HG03442 (cell line): ENCODE results near the gene ABI1.

ENCODE experiments used
- ATAC-seq: cut with Tn5 transposase; IDR thresholded peaks from one replicate; pipeline ENCODE4 v1.9.1; 2021; ENCODE audit warnings: mild to moderate bottlenecking, moderate library complexity; ENCODE audit not compliant: unreplicated experiment

The ABI1 gene

GRCh38 chr10:26855186-26855585, 5.6 kb downstream of the ABI1 start:
- no peak for ATAC-seq

DNA sequence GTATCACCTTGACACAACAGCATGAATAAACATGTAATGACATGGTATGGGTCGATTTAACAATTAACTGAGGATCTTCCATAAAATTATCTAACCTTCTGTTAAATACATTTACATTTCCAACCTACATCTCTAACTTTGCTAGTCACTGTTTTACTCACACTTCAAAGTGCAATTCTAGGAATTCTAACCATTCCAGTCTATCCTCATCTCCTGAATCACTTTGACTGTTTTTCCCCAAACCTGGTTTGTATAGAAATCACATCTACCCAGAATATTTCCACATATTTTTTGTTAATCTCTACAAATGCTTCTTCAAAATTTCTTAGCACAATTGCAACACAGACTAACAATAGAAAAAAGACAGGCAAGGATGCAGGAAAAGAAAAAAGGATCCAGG, 6.2 kb downstream of the ABI1 start:
- ATAC-seq, result no peak

- ATAC-seq, result no peak
Measured at GRCh38 chr10:26844396-26844975, 16.3 kb downstream of the ABI1 start.

DNA sequence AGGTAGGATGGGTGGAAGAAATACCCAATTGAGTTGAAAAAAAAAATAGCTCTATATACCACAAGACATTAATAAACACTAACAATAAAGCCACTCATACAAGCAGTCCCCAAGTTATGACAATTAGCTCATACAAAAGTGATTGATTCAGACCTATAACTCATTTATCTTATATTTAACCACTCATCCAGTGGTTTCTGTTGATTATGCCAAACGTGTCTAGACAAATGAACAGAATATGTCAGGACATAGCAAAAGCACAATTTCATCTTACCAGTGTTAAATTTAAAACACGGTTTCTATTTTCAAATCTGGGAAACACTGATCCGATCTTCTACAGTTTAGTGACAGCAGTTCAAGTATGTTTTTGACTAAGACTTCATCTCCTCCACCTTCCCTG, 17.0 kb downstream of the ABI1 start:
- no peak for ATAC-seq

DNA sequence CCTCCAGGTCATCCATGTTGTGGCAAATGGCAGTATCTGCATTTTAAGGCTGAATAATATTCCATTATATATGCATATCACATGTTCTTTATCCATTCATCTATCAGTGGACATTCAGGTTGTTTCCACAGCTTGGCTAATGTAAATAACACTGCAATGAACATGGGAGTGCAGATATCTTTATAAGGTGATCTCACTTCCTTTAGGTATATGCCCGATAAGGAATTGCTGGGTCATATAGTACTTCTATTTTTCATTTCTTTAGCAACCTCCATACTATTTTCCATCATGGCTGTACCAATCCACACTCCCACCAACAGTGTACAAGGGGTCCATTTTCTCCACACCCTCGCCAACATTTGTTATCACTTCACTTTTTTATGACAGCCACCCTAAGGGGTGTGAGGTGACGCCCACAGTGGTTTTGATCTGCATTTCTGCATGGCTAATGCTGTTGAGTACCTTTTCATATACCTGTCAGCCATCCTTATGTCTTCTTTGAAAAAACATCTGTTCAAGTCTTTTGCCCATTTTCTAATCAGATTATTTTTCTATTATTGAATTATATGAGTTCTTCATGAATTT, 18.9 kb downstream of the ABI1 start:
- no peak for ATAC-seq

DNA sequence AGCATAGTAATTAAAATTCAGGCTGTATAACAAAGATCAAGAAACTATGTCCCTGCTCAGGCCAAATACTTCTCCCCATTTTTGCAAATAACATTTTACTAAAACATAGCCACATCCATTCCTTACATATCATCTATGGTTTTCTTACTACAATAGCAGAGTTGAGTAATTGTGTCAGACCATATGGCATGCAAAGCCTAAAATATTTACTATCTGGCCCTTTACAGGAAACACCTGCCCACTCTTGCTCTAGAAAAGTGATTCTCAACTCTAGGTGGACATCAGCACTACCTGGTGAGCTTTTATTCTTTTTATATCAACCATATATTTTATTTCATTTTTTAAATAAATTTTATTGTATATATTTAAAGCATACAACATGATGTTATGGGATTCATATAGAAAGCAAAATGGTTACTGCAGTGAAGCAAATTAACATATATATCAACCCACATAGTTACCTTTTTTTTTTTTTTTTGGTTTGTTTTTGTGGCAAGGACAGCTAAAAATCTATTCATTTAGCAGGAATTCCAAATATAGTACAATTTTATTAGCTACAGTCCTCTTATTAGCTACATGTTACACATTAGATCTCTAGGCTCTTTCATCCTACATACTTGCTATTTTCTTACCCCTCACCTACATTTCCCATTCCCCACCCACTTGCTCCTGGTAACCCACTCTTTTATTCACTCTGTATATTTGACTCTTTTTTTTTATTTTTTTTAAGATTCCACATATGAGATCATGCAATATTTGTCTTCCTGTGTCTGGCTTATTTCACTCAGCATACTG, 19.6 kb downstream of the ABI1 start:
- ATAC-seq, result peak; percentile 59

- no peak for ATAC-seq
Measured at GRCh38 chr10:26839966-26840627, 20.7 kb downstream of the ABI1 start.

DNA sequence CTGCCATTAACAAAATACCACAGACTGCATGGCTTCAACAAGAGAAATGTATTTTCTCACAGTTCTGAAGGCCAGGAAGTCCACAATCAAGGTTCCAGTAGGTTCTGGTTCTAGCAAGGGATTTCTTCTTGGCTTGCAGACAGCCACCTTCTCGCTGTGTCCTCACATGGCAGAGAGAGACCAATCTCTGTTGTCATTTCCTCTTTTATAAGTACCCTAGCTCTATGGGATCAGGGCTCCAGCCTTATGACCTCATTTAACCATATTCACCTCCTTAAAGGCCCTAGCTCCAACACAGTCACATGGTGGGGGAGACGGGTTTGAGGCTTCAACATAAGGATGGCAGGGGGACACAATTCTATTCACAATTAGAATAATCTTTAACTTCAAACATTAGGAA, 23.6 kb downstream of the ABI1 start:
- ATAC-seq, result no peak

DNA sequence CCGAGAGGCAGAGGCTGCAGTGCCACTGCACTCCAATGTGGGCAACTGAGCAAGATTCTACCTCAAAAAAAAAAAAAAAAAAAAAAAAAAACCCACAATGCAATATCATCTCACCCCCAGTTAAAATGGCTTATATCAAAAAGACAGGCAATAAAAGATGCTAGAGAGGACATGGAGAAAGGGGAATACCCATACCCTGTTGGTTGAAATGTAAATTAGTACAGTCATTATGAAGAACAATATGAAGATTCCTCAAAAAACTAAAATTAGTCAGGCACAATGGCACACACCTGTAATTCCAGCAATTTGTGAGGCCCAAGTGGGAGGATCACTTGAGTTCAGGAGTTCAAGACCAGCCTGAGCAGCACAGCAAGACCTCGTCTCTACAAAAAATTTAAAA, 25.7 kb downstream of the ABI1 start:
- ATAC-seq, result no peak

GRCh38 chr10:26832960-26833359, 27.8 kb downstream of the ABI1 start:
- no peak for ATAC-seq

DNA sequence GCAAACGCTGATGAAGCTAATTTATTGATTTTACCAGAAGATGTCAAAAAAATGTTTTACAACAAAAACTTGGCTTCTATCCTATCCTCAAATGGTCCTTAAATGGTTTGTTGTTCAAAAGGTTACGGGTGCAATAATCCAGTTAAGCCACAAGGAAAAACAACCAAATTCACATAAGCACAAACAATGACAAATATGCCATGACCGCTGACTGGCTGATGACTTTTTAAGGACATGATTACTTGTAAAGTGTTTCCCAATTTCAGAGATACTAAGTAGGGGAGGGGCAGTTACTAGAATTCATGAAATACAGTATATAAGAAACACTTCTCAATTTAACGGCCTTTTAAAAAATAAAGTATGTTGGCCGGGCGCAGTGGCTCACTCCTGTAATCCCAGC, 28.8 kb downstream of the ABI1 start:
- ATAC-seq, result no peak

GRCh38 chr10:26829810-26830515, 30.8 kb downstream of the ABI1 start:
- no peak for ATAC-seq

DNA sequence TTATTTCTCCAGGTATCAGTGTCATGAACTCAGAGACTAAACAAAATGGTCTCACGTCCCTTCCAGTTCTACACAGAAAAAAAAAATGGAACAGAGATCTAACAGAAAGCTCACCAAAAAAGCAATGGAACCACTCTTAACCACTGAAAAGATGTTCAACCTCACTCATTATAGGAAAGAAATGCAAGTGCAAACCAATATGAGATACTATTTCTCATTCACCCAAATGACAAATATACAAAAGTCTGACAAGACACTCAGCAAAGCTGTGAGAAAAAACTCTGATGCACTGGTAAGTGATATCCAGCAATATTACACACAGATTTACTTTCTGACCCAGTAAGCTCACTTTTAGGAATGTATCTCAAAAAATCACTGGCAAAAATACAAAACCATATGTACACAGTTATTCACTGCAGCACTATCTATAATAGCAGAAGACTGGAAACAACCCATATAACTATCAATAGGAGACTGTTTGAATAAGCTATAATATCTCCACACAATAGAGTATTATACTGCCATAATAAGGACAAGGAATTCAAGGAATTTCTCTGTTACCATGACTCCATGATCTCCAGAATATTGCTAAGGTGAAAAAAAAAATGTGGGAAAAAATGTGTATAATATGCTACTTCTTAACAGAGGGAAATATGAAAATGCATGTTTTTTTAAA, 36.6 kb downstream of the ABI1 start:
- ATAC-seq, result no peak

DNA sequence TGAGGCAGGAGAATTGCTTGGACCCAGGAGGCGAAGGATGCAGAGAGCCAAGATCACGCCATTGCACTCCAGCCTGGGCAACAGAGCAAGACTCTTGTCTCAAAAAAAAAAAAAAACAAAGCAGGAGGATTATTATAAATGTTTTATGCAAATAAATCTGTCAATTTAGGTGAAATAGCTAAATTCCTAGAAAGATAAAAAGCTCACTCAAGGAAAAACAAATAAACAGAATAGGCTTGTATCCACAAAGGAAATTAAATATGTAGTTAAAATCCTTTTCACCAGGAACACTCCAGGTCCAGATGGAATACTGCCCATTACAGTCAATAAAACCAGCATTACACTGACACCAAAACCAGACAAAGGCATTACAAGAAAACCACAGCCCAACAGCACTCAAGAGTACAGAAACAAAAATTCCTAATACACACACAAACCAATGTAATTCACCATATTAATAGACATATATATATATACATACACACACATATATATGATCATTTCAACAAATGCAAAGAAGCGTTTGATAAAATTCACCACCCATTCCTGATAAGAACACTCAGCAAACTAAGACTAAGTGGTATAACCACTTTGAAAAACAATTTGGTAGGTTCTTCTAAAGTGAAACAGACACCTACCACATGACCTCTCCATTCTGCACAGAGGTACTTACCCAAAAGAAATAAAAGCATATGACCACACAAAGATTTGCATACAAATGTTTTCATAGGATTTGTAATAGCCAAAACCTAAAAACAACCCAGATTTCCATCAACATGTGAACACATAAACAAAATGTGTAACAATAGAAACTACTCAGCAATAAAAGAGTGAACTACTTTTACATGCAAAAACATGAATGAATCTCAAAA, 38.8 kb downstream of the ABI1 start:
- no peak for ATAC-seq

DNA sequence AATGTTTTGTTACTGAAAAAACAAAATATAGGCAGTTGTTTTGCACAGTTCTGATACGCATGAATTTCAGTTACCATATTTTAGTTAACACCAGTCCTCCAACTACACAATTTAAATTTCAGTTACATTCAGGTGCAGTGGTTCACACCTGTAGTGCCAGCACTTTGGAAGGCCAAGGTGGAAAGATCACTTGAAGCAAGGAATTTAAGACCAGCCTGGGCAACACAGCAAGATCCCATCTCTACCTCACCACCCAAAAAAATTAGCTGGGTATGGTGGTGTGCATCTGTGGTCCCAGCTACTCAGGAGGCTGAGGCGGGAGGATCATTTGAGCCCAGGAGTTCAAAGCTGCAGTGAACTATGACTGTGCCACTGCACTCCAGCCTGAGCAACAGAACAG, 45.3 kb downstream of the ABI1 start:
- ATAC-seq, result no peak

DNA sequence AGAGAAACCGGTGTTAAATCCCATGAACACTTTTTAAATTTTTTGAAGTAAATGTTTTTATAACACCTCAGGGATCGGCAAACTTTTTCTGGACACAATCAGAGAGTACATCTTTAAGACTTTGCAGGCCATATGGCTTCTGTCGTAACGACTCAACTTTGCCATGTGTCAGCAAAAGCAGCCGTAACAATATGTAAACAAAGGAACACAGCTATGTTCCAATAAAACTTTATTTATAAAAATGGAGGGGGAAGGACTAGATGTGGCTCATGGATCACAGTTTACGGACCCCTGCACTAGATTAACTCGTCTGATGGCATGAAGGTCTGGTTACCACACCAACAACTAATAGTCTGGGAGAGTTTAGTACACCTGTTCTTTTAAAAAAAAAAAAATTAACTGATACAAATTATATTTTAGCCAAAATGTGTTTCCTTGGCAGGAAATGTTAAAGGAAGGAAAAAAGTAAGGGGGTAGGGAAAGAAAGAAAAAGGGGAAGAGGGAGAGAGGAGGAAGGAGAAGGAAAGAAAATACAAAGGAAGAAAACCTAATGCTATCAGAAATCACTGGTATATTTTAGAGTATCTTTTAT, 50.2 kb downstream of the ABI1 start:
- ATAC-seq, result no peak

DNA sequence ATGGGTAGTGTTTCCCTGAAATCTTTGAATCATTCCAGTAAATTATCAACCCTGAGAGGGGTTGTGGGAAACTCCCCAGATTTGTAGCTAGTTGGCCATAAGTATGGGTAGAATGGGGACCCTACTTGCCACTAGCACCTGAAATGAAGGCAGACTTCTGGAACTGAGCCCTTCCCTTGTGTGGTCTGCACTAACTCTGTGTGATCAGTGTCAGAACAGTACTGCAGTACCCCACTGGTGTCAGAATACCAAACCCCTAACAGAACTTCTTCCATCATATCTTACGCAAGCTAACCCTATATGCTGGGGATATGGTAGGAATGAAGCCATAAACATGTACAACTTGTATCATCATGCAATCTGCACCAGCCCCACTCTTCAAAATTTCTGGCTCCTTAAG, 50.8 kb downstream of the ABI1 start:
- no peak for ATAC-seq

DNA sequence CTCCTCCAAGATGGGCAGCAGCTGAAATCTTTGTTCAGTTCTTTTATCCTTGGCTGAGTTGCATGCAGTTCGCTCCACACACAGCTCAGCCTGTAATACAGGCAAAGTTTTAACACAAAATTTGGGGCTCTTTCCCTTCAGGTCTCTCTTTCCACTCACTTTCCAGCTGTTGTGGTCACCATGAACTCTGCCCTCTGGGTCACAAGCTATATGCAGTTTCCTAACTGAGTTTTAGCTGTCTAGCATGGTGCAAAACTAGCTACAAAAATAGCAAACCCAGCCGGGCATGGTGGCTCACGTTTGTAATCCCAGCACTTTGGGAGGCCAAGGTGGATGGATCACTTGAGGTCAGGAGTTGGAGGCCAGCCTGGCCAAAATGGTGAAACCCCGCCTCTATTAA, 53.2 kb downstream of the ABI1 start:
- no peak for ATAC-seq

DNA sequence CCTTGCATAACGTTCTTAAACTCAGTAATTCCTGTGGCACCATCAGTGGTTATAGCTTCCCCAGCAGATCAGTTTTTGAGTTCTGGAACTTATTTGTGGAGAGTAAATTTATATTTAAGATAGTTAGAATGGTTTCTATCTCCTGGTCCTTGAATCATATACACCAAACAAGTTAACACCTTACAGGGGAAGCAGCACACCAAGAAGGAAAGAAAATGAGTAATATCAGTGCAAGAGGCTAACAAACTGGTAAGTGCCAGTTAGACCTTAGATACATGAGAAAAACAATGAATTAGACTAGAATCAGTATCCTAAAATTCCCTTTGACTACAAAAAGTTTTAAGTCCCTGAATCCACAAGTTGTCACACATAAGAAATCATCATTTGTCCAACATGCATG, 54.2 kb downstream of the ABI1 start:
- no peak for ATAC-seq
